IMR-90 (cell line): ENCODE results near the gene CFAP97D1. TPM values are rescaled to one million over a fixed set of nuclear protein-coding genes. Genes with fewer than 3 reads are reported as not detected.

Experiments
- ATAC-seq: fragments of 200-7000 bp; cut with Tn5 transposase; 2 replicates; pipeline ENCODE4 v1.9.1; 2020; ENCODE audit warnings: low read depth, mild to moderate bottlenecking, moderate library complexity
- BruUV-seq: library from RNA; stranded (reverse); fragments of 400-500 nt; replicated peaks from 2 replicates; lab custom pipeline; 2021; lab: Mats Ljungman, UMichigan
- CTCF ChIA-PET: fragments of 300-600 bp; formaldehyde crosslinking; extraction: SDS; loops from one replicate; lab custom pipeline; 2021; ENCODE audit warnings: antibody characterized with exemption; lab: Yijun Ruan, JAX
- POLR2A ChIA-PET: fragments of 300-600 bp; sonication (Branson Sonifier 250); formaldehyde crosslinking; loops from one replicate; lab custom pipeline; 2022; ENCODE audit warnings: antibody characterized with exemption; ENCODE audit not compliant: unreplicated experiment; lab: Charles Lee
- DNase-seq: peaks from one replicate; pipeline ENCODE4 v3.0.0; 2013
- H2AFZ ChIP-seq: replicated peaks from 2 replicates; pipeline ENCODE3; 2013; ENCODE audit warnings: low read length, mild to moderate bottlenecking; ENCODE audit not compliant: poor library complexity
- H2AK5ac ChIP-seq: 2 replicates; pipeline ENCODE4 v1.6.1; 2013; ENCODE audit warnings: low read depth, low read length, inconsistent platforms
- H2AK9ac ChIP-seq: replicated peaks from 2 replicates; pipeline ENCODE3; 2013; ENCODE audit warnings: mild to moderate bottlenecking, low read depth, low read length, moderate library complexity; ENCODE audit not compliant: poor library complexity
- H2BK120ac ChIP-seq: 2 replicates; pipeline ENCODE4 v1.6.1; 2013; ENCODE audit warnings: low read depth, low read length, inconsistent platforms
- H2BK15ac ChIP-seq: 3 replicates; pipeline ENCODE4 v1.6.1; 2013; ENCODE audit warnings: low read depth, low read length, inconsistent platforms
- H2BK20ac ChIP-seq: 2 replicates; pipeline ENCODE4 v1.6.1; 2013; ENCODE audit warnings: low read depth, mild to moderate bottlenecking, inconsistent platforms, low read length, moderate library complexity
- H2BK5ac ChIP-seq: 2 replicates; pipeline ENCODE4 v1.6.1; 2013; ENCODE audit warnings: mild to moderate bottlenecking, low read depth, low read length, inconsistent platforms; ENCODE audit not compliant: poor library complexity, severe bottlenecking
- H3K14ac ChIP-seq: replicated peaks from 2 replicates; pipeline ENCODE4 v1.6.1; 2013; ENCODE audit warnings: low read depth, low read length, inconsistent platforms
- H3K18ac ChIP-seq: 2 replicates; pipeline ENCODE4 v1.6.1; 2013; ENCODE audit warnings: low read depth, low read length, control low read depth
- H3K23ac ChIP-seq: 2 replicates; pipeline ENCODE4 v1.6.1; 2013; ENCODE audit warnings: low read depth, low read length, inconsistent platforms
- H3K27ac ChIP-seq: 2 replicates; pipeline ENCODE4 v1.5.1; 2013; ENCODE audit warnings: mild to moderate bottlenecking, control low read depth, low read length; ENCODE audit not compliant: insufficient read depth
- H3K27me3 ChIP-seq: 2 replicates; pipeline ENCODE4 v1.6.1; 2013; ENCODE audit warnings: low read length; ENCODE audit not compliant: control insufficient read depth, insufficient read depth
- H3K36me3 ChIP-seq: 2 replicates; pipeline ENCODE4 v1.6.1; 2013; ENCODE audit warnings: low read length, mixed read lengths; ENCODE audit not compliant: control insufficient read depth, insufficient read depth
- H3K4ac ChIP-seq: 2 replicates; pipeline ENCODE4 v1.6.1; 2013; ENCODE audit warnings: low read depth, low read length, inconsistent platforms
- H3K4me1 ChIP-seq: 2 replicates; pipeline ENCODE4 v1.6.1; 2013; ENCODE audit warnings: low read length, mixed read lengths; ENCODE audit not compliant: control insufficient read depth, insufficient read depth
- H3K4me2 ChIP-seq: 2 replicates; pipeline ENCODE4 v1.6.1; 2013; ENCODE audit warnings: low read depth, mild to moderate bottlenecking, control low read depth, low read length, moderate library complexity
- H3K4me3 ChIP-seq: 2 replicates; pipeline ENCODE4 v1.5.1; 2013; ENCODE audit warnings: low read depth, mild to moderate bottlenecking, control low read depth, low read length, moderate library complexity; ENCODE audit not compliant: insufficient read depth
- H3K56ac ChIP-seq: 2 replicates; pipeline ENCODE4 v1.6.1; 2013; ENCODE audit warnings: low read length, inconsistent platforms; ENCODE audit not compliant: insufficient read depth; ENCODE audit errors: extremely low read depth
- H3K79me1 ChIP-seq, 2 experiments: 2 replicates each; pipeline ENCODE4 v1.6.1; 2013; ENCODE audit warnings: low read length in 2 of 2, inconsistent platforms in 1 of 2, low read depth in 1 of 2
- H3K9ac ChIP-seq: 2 replicates; pipeline ENCODE4 v1.6.1; 2013; ENCODE audit warnings: low read depth, low read length, control low read depth
- H3K9me1 ChIP-seq: 2 replicates; pipeline ENCODE4 v1.6.1; 2013; ENCODE audit warnings: low read length, inconsistent platforms; ENCODE audit not compliant: insufficient read depth
- H3K9me3 ChIP-seq: 2 replicates; pipeline ENCODE4 v1.6.1; 2013; ENCODE audit warnings: low read length; ENCODE audit not compliant: control insufficient read depth, insufficient read depth
- H4K20me1 ChIP-seq: 2 replicates; pipeline ENCODE4 v1.6.1; 2013; ENCODE audit warnings: low read length, inconsistent platforms; ENCODE audit not compliant: insufficient read depth
- H4K5ac ChIP-seq: 2 replicates; pipeline ENCODE4 v1.6.1; 2013; ENCODE audit warnings: mild to moderate bottlenecking, low read depth, low read length, control low read depth
- H4K8ac ChIP-seq, 2 experiments: 2 replicates each; pipeline ENCODE4 v1.6.1; 2013; ENCODE audit warnings: low read depth in 2 of 2, low read length in 2 of 2, control low read depth in 1 of 2, inconsistent platforms in 1 of 2
- H4K91ac ChIP-seq: 2 replicates; pipeline ENCODE4 v1.6.1; 2013; ENCODE audit warnings: low read depth, low read length, inconsistent platforms; ENCODE audit not compliant: insufficient read depth
- CEBPB ChIP-seq: IDR thresholded peaks from 2 replicates; pipeline ENCODE4 v1.6.1; 2012; ENCODE audit warnings: low read depth, low read length, improper control_type of control experiment
- FOS ChIP-seq: fragments of 150-350 bp; IDR thresholded peaks from 2 replicates; pipeline ENCODE4 v1.6.1; 2016; ENCODE audit warnings: low read depth, low read length
- WGBS, 2 experiments: methylation state at CpG; one replicate each; pipeline versions ENCODE4 v1.1.5 to v1.1.7; 2013; ENCODE audit warnings: missing lambda C conversion rate in 2 of 2; ENCODE audit not compliant: insufficient read length in 1 of 2; ENCODE audit errors: extremely low coverage in 2 of 2; 5-methylcytosine and 5-hydroxymethylcytosine counted together
- dilution Hi-C: fragments of 300-500 bp; cut with HindIII; formaldehyde crosslinking; loops from one replicate; pipeline ENCODE4 v1.14.3; 2018; ENCODE audit warnings: low sequenced_read_pairs; ENCODE audit not compliant: unreplicated experiment
- in situ Hi-C: fragments of 300-500 bp; cut with MboI; formaldehyde crosslinking; loops from 3 replicates; pipeline ENCODE4 v1.14.3; 2019; ENCODE audit warnings: low sequenced_read_pairs, inconsistent platforms, mixed read lengths
- intact Hi-C: fragments of 100-400 bp; cut with micrococcal nuclease; formaldehyde crosslinking; loops from 2 replicates; pipeline ENCODE4 v1.10.0; 2022
- polyA plus RNA-seq, 3 experiments: library from polyadenylated mRNA; depleted of rRNA; stranded (reverse); fragments of >200 nt; gene quantifications; 2 replicates each; pipeline ENCODE4 v1.2.3, GENCODE V29; 2012; ENCODE audit warnings: low replicate concordance in 1 of 3
- total RNA-seq: library from RNA; depleted of rRNA; stranded (reverse); fragments of >200 nt; gene quantifications from 2 replicates; pipeline ENCODE4 v1.2.3, GENCODE V29; 2012
- TF ChIP-seq, protein P1 (sequence below): fragments of 150-350 bp; IDR thresholded peaks from 2 replicates; pipeline ENCODE4 v1.6.1; 2017; ENCODE audit warnings: mild to moderate bottlenecking, antibody characterized with exemption, low read length, low read depth

CFAP97D1 gene
- total and polyA plus RNA-seq, 2 of the 4 experiments (the other 2 are of a cell fraction) = under 0.01 TPM; not detected in 1

DNA sequence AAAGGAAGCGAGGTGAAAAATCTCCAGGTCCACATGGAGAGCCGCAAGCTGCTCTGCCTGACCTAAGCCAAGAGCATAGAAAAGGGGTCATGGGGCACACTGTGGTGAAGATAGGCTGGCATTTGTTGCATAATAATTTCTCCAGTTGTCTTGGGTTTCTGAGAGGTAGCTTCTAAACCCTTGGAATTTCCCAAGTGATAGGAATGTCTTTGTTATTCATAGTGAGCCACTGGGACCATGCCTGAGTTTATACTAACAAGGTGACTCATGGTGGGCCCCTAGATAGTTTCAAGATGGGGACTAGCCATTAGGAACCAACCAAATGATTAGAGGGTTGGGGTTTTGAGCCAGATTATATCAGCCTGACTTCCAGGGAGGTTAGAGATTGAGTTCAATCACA, 47.3 kb upstream of the CFAP97D1 start:
- peaks cover 15% of the 10 kb centered on the region for H3K4me1 ChIP-seq
- peak overlapping the region; percentile 97; the same call in 1 of the 2 replicates for H3K18ac ChIP-seq
- 0 out of 2 replicates have a peak, but pooled peaks cover 5% of the 10 kb centered on the region for H3K9me1 ChIP-seq
- no peaks in the 10 kb centered on the region for H3K79me1 ChIP-seq
- no peaks in the 10 kb centered on the region for H3K9me3 ChIP-seq
- H4K20me1 ChIP-seq = no peaks in the 10 kb centered on the region
- peak overlapping the region; percentile 89 for H2BK120ac ChIP-seq
- peak overlapping the region; percentile 82 for H3K23ac ChIP-seq
- peak overlapping the region; percentile 63; the same call in 1 of the 2 replicates for H3K4me2 ChIP-seq
- peak overlapping the region; percentile 91 for H2BK20ac ChIP-seq
- peak overlapping the region; percentile 91 for H3K4ac ChIP-seq
- H4K8ac ChIP-seq = peak overlapping the region; percentile 42 to 86
- TF ChIP-seq FOS (peak; percentile 73), CEBPB (peak; percentile 91)
- TF ChIP-seq, protein P1, sequence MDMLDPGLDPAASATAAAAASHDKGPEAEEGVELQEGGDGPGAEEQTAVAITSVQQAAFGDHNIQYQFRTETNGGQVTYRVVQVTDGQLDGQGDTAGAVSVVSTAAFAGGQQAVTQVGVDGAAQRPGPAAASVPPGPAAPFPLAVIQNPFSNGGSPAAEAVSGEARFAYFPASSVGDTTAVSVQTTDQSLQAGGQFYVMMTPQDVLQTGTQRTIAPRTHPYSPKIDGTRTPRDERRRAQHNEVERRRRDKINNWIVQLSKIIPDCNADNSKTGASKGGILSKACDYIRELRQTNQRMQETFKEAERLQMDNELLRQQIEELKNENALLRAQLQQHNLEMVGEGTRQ = no peak
- CTCF ChIA-PET = interaction anchor here (0.5 kb wide), 1 partner anchor 18 kb away, joined by 4 read pairs; no protein-coding TSS in a partner anchor
- peak overlapping the region; percentile 87; the same call in 1 of the 2 replicates for H4K5ac ChIP-seq
- H3K4me3 ChIP-seq = no peak overlapping the region
- H2AK5ac ChIP-seq = peak overlapping the region; percentile 84
- H3K9ac ChIP-seq = no peak overlapping the region
- BruUV-seq = no TSS peak
- intact Hi-C loops (no loop called here), dilution Hi-C loops (no loop called here), in situ Hi-C loops (no loop called here)
- H3K14ac ChIP-seq = peak overlapping the region; percentile 83
- H2BK15ac ChIP-seq = peak overlapping the region; percentile 90
- ATAC-seq (peak; percentile 88), DNase-seq (peak; percentile 87)
- no peaks in the 10 kb centered on the region for H3K27me3 ChIP-seq
- H3K27ac ChIP-seq = peak overlapping the region; percentile 12; the same call in 1 of the 2 replicates
- WGBS, 2 experiments = 60% methylated on average over 2 of the region's 2 CpGs; no CpG with 5 or more reads in 1 of the 2 experiments
- no peak overlapping the region for H2AK9ac ChIP-seq
- POLR2A ChIA-PET = no interaction called here
- peak overlapping the region; percentile 2; the same call in 1 of the 2 replicates for H3K56ac ChIP-seq
- H2BK5ac ChIP-seq = peak overlapping the region; percentile 84
- H4K91ac ChIP-seq = peak overlapping the region; percentile 88
- H3K36me3 ChIP-seq = no peaks in the 10 kb centered on the region
- H2AFZ ChIP-seq = no peak overlapping the region
